Testis (tissue), 2 donors: ENCODE results near the gene CLEC16A.

Experiments
- POLR2A ChIP-seq: fragments of 450-650 bp; IDR thresholded peaks from one replicate; pipeline ENCODE4 v1.6.1; 2017; ENCODE audit warnings: antibody characterized with exemption, mild to moderate bottlenecking, moderate library complexity
- TF ChIP-seq, protein P1 (sequence below), 3 experiments: fragments of 450-650 bp in 2 of 3; fragments of 200-600 bp in 1 of 3; sonication (generic) in 1 of 3; IDR thresholded peaks; one replicate each; pipeline ENCODE4 v1.5.1; 2016 to 2019; ENCODE audit warnings: antibody characterized with exemption in 3 of 3, mild to moderate bottlenecking in 2 of 3, moderate library complexity in 1 of 3

DNA sequence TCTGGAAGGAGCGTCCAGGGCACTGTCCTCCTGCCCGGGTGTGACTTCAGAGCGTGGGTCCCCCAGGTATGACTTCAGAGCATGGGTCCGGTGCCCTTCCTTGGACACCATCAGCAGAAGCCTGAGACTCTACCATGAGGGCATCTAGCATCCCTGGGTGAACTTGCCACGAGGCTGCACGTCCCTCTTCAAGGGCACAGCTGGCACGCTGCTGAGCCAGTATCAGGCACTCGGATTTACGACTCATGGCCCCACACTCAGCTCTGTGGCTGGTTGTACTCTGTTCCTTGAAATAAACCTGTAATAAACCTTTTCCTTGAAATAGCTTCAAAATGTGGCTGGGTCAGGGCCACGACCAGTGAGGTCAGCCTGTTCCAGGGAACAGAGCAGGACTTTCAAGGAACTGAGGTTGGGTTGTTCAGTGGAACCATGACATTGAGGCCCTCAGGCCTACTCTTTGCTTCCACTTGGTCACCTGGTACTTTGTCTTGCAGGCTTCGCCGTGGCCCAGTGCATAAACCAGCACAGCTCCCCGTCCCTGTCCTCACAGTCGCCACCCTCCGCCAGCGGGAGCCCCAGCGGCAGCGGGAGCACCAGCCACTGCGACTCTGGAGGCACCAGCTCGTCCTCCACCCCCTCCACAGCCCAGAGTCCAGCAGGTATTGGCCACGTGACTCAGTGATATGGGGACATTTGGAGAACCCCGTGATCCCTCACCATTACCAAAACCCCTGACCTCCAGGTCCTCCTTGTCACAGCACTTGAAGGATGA is 221.7 kb downstream of the CLEC16A start:
- TF ChIP-seq, protein P1, sequence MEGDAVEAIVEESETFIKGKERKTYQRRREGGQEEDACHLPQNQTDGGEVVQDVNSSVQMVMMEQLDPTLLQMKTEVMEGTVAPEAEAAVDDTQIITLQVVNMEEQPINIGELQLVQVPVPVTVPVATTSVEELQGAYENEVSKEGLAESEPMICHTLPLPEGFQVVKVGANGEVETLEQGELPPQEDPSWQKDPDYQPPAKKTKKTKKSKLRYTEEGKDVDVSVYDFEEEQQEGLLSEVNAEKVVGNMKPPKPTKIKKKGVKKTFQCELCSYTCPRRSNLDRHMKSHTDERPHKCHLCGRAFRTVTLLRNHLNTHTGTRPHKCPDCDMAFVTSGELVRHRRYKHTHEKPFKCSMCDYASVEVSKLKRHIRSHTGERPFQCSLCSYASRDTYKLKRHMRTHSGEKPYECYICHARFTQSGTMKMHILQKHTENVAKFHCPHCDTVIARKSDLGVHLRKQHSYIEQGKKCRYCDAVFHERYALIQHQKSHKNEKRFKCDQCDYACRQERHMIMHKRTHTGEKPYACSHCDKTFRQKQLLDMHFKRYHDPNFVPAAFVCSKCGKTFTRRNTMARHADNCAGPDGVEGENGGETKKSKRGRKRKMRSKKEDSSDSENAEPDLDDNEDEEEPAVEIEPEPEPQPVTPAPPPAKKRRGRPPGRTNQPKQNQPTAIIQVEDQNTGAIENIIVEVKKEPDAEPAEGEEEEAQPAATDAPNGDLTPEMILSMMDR (IDR thresholded peaks at IDR 0.05) = no peak
- TF ChIP-seq POLR2A = no peak
